ENCODE results near the gene GRID1.

DNA sequence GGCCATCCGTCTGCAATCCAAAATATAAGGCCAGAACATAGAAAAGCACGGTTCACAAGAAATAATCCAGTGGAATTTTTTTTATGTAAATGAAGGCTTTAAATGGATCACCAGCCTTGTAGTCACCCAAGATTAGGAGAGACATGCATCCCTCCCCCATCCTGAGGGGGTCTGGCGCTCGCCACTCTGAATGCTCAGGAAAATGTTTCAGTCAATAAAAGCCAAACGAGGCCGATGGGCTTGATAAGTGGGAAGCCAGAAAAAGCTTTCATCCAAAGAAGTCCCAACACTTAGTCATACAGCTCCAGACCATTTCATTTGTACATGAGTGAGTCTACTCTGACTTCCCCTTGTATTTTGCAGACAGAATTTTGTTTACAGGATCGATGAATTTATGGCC lies 631.8 kb downstream of the GRID1 start:
- TF ChIP-seq GATA2 (IDR thresholded peaks at IDR 0.05; ENCODE audit: low read depth, low read length) (no peak), GATA3 (IDR thresholded peaks at IDR 0.05; ENCODE audit: low read depth, low read length) (no peak)

Measured in SH-SY5Y (cell line).